Type B pancreatic cell (in vitro differentiated cells): Measurements from ENCODE around the gene C11orf98. TPM values are rescaled to one million over a fixed set of nuclear protein-coding genes. Genes with fewer than 3 reads are reported as not detected.

Experiments
- DNase-seq: peaks from one replicate; pipeline ENCODE4 v3.0.0; 2021; ENCODE audit warnings: mixed read lengths; ENCODE audit not compliant: unreplicated experiment; ENCODE audit errors: extremely low spot score
- H3K27ac Mint-ChIP-seq: 2 replicates; pipeline ENCODE4 v1.8.0; 2021; ENCODE audit warnings: mild to moderate bottlenecking, mixed read lengths
- H3K27me3 Mint-ChIP-seq: 2 replicates; pipeline ENCODE4 v1.8.0; 2021; ENCODE audit warnings: mixed read lengths
- H3K36me3 Mint-ChIP-seq: 2 replicates; pipeline ENCODE4 v1.8.0; 2021; ENCODE audit warnings: mixed read lengths
- H3K4me1 Mint-ChIP-seq: one replicate; pipeline ENCODE4 v1.8.0; 2021; ENCODE audit warnings: mixed read lengths; ENCODE audit not compliant: unreplicated experiment
- H3K4me3 Mint-ChIP-seq: 2 replicates; pipeline ENCODE4 v1.8.0; 2021; ENCODE audit warnings: mild to moderate bottlenecking, mixed read lengths
- H3K9me3 Mint-ChIP-seq: 2 replicates; pipeline ENCODE4 v1.8.0; 2021; ENCODE audit warnings: mixed read lengths
- long read RNA-seq: library from polyadenylated mRNA; unstranded; transcript quantifications from one replicate; pipeline ENCODE4 v2.0.0, GENCODE V29; 2020
- total RNA-seq: library from RNA; stranded (reverse); gene quantifications from 2 replicates; pipeline ENCODE4 v1.2.1, GENCODE V29; 2021; ENCODE audit warnings: low replicate concordance
- TF ChIP-seq, protein P1 (sequence below): fragments of 200-600 bp; sonication (generic); conservative IDR thresholded peaks from 2 replicates; pipeline ENCODE4 v1.5.0; 2021; ENCODE audit warnings: antibody characterized with exemption, mild to moderate bottlenecking

C11orf98 gene
- total RNA-seq, result 69.1 and 69.2 TPM in 2 replicates
- long read RNA-seq, transcript C11orf98-201 (4 exons, 654 nt), result major isoform, 16 of 21 reads
- long read RNA-seq, partial matches to known transcripts, result 1 of 21 reads
- long read RNA-seq, other reads (novel, unspliced or antisense), result 0 of 21 reads

DNA sequence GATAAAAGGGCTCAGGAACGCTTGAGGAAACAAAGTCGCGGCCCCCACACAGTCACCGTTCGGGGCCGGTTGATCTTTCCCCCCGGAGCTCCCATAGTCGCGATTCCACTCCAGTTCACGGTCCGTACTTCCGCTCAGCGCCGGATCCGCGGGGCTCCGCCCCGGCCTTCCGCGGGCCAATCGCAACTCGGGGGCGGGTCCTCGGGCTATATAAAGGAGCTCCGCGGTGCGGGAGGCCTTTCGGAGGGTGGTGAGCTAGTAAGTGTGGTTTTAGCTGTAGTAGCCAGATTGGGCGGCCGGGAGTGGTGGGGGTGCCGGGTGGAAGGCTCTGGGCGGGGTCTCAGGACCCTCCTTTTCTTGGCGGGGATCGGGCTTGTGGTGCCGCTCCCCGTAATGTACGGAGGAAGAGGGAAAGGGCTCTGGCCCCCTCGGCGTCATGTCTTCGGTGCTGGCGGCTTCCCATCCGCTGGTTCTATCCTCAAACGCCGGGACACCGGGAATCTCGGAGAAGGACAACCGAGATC is at the start of gene C11orf98, which contains the start of gene CSKMT:
C11orf98 (minus strand) TSS at position 136 of the 524 bp plus-strand sequence; CDS start at position 95, 41 bp downstream.
CSKMT (plus strand) TSS at position 238 of the 524 bp plus-strand sequence. CDS start 568 bp downstream, outside the sequence.
- Mint-ChIP-seq H3K27ac (peak within 1 kb of the TSS; percentile 95), H3K9me3 (no peaks in the 10 kb centered on the region), H3K36me3 (peaks cover 6% of the 10 kb centered on the region), H3K27me3 (no peaks in the 10 kb centered on the region), H3K4me3 (peak within 1 kb of the TSS; percentile 98), H3K4me1 (peaks cover 14% of the 10 kb centered on the region)
- peak; percentile 98 for DNase-seq
- TF ChIP-seq, protein P1, sequence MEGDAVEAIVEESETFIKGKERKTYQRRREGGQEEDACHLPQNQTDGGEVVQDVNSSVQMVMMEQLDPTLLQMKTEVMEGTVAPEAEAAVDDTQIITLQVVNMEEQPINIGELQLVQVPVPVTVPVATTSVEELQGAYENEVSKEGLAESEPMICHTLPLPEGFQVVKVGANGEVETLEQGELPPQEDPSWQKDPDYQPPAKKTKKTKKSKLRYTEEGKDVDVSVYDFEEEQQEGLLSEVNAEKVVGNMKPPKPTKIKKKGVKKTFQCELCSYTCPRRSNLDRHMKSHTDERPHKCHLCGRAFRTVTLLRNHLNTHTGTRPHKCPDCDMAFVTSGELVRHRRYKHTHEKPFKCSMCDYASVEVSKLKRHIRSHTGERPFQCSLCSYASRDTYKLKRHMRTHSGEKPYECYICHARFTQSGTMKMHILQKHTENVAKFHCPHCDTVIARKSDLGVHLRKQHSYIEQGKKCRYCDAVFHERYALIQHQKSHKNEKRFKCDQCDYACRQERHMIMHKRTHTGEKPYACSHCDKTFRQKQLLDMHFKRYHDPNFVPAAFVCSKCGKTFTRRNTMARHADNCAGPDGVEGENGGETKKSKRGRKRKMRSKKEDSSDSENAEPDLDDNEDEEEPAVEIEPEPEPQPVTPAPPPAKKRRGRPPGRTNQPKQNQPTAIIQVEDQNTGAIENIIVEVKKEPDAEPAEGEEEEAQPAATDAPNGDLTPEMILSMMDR, result no peak

DNA sequence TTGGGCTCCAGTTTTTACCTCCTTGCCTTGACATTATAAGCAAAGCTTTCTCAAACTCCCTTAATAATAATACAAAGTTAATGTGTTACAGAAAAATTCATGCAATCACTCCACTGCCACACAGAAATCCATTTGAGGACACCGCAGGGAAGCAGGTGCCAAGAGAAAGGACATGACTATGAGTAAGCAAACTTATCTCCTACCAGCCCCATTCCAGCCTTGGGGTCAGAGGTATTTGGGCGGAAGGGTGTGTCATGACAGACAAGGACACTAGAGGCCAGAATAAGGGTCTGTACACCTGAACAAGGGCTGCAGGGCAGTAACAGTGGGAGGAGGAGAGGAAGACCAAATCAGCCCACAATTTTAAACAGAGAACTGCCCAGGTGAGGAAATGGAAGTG is 48.3 kb upstream of the C11orf98 start:
- Mint-ChIP-seq H3K9me3 (no peaks in the 10 kb centered on the region), H3K4me3 (peak overlapping the region; percentile 57), H3K27ac (peak overlapping the region; percentile 97), H3K36me3 (peaks cover 50% of the 10 kb centered on the region), H3K27me3 (no peaks in the 10 kb centered on the region), H3K4me1 (peaks cover 36% of the 10 kb centered on the region)
- TF ChIP-seq, protein P1, result no peak
- no peak for DNase-seq

DNA sequence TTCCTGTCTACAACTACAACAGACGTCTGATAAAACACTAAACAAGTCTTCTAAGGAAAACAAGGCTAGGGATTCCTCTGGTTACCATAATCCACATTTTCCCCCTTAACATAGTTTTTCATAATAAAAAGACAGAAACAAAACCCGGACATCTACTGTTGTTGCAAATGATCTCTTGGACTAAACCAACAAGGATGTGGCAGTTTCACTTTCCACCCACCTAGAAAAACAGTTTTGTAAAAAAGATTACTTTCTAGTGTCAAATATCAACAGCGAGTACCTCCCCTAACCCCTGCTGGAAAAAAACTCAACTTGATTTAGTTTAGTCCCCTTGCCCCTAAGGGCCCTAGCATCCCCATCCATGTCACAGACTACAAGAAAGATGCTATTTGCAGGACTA is 47.9 kb upstream of the C11orf98 start:
- Mint-ChIP-seq H3K27me3 (no peaks in the 10 kb centered on the region), H3K36me3 (peaks cover 45% of the 10 kb centered on the region), H3K27ac (peak overlapping the region; percentile 97), H3K4me1 (peaks cover 35% of the 10 kb centered on the region), H3K4me3 (peak overlapping the region; percentile 6), H3K9me3 (no peaks in the 10 kb centered on the region)
- TF ChIP-seq, protein P1, result no peak
- DNase-seq, result no peak

DNA sequence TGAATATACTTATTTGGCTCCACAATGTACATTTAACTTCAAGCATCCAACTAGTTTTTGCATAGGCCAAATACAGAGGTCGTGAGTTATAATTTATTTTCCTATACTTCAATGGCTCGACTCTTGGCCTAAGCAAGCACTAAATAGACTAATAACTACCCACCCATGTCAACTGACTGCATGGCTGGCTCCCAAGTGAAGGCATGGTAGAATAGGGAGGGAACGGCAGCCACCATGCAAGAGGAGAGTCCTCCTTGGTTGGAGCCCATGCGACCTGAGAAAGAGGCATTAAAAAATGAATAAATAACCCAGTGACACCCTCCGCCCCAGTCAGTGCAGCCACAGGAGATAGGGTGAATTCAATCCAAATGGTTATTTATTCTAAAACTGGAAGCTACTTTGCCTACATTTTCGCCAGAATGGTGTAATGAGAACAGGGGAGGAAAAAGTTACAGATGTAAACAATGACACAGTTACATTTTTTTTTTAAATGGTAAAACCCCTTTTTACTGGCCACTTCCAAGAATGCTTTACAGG is 47.3 kb upstream of the C11orf98 start:
- H3K27me3 Mint-ChIP-seq, result no peaks in the 10 kb centered on the region
- peaks cover 36% of the 10 kb centered on the region for H3K4me1 Mint-ChIP-seq
- peaks cover 43% of the 10 kb centered on the region for H3K36me3 Mint-ChIP-seq
- H3K9me3 Mint-ChIP-seq, result no peaks in the 10 kb centered on the region
- TF ChIP-seq, protein P1, result no peak
- H3K27ac Mint-ChIP-seq, result peak overlapping the region; percentile 97
- no peak for DNase-seq
- H3K4me3 Mint-ChIP-seq, result peak overlapping the region; percentile 13

DNA sequence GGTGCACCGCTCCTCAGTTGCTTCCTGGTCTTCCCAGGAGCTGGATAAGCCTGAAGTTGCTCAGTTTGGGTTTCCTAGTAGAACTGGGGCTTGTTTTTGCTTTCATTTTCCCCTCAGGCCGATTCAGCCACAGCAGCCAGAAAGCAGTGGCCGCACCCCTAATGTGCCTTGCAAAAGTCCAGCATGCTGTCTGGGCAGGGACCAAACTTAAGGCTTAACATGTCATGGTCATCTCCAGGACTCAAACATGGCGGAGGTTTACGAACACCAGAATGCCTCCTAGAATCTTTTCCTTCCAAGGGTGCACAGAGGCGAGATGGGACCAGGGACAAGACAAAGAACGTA is 45.0 kb upstream of the C11orf98 start:
- Mint-ChIP-seq H3K27ac (peak overlapping the region; percentile 96), H3K4me1 (peaks cover 49% of the 10 kb centered on the region), H3K27me3 (no peaks in the 10 kb centered on the region), H3K4me3 (peak overlapping the region; percentile 95), H3K36me3 (peaks cover 26% of the 10 kb centered on the region), H3K9me3 (no peaks in the 10 kb centered on the region)
- no peak for DNase-seq
- TF ChIP-seq, protein P1, result no peak
